ENCODE measurements around the gene PDHX.
"Not testable (repeated sequence)": the region's sequence is repeated elsewhere in the genome, so short reads cannot be mapped to it uniquely, and the experiment has no call there.

The PDHX gene

DNA sequence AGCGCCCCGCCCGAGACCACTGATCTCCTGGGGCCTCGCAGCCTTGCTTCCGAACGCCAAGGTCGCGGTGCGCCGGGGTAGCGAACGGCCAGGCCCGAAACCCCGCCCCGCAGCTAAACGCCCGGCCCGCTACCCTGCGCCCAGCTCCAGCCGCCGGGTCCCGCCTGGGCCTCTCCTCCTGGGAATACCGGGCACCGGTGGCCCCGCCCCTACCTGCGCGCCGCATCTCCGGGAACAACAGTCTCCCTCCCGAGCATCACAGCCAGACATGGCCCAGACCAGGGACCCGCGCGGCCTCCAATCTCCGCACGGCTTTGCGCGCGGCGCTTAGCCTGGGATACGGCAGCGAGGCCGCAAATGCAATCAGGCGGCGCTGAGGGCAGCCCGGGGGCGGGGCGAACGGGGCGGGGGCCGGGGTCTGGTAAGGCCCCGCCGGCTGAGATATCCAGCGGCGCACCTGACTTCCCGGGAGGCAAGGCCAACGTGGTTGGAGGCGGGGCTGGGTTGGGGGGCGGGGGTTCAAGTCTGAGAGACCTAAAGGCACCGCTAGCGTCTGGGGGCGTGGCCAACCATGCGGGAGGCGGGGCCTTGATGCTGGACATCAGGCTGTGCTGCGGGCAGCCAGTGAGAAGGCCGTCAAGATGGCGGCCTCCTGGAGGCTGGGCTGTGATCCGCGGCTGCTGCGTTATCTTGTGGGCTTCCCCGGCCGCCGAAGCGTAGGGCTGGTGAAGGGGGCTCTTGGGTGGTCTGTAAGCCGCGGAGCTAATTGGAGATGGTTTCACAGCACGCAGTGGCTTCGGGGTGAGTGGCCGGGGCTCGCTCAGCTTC, at the start of gene PDHX, which contains the start of gene APIP:
Gene PDHX (plus strand): TSS at position 604 of the 828 bp plus-strand sequence. CDS start 38 bp downstream, at position 642.
Gene APIP (minus strand): TSS at position 365 of the 828 bp plus-strand sequence. CDS start 95 bp downstream, at position 270.
- peak; percentile 99 for DNase-seq

DNA sequence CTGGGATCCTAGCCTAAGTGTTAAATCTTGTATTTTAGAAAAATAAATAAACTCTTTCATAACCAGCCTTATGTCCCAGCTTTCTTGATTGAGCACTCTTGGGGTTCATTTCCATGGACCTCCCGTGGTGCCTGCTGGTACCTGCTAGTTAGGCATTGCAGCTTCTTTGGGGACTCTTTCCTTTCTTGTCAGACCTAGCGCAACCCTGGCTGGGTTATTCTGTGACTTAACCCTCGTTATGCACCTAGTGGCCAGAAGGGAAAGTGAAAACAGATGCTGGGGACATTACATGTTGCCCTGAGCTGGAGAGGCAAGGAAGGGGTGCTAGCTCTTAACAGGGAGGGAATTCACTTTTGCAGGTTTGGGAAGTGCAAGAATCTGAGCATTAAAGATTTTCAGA, 47.0 kb upstream of the PDHX start:
- no peak for DNase-seq

- no peak for DNase-seq
These were observed 45.7 kb upstream of the PDHX start for GRCh38 chr11:34870548-34871196.

GRCh38 chr11:34874202-34874601, 42.2 kb upstream of the PDHX start:
- DNase-seq = no peak

GRCh38 chr11:34877375-34877975, 38.9 kb upstream of the PDHX start:
- no peak for DNase-seq

DNA sequence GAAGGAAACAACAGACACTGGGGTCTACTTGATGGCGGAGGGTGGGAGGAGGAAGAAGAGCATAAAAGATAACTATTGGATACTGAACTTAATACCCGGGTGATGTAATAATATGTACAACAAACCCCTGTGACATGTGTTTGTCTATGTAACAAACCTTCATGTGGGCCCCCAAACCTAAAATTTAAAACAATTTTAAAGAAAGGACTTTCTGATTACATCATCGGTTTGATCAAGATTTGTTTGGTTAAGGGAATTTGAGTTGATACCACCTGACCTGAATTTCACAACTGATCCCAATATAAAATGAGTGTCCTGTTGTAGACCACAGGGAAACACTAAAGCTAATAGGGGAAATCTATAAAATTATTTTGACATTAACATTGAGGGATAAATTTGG, 34.5 kb upstream of the PDHX start:
- no peak for DNase-seq

DNA sequence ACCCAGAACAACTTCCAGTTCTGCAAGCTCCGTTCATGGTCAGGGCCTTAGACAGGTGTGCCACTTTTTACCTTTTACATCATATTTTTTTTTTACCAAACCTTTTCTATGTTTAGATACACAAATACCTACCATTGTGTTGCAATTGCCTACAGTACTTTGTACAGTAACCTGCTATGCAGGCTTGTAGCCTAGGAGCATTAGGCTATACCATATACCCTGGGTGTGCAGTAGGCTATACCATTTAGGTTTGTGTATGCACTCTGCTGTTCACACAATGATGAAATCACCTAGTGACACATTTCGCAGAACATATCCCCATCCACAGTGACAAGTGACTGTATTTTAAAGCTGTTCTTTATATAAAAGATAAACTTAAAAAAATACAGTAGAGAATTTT, 29.8 kb upstream of the PDHX start:
- DNase-seq = no peak

DNA sequence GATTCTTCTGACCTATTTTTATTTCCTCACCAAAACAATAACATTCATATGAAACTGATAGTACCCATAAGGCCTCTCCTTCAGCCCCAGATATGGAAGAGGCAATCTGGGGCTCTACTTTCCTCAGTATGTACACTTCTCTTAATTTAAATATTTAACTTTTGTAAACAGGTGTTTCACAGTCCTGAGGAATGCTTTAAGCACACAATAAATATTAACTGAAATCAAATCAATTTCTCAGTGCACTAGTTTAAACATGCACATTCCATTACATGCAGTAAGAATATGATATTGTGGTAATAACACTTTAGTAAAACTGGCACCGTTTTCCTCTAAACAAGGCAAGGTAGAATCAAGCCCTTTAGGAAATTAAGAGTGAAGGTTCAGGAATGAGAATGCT, 29.2 kb upstream of the PDHX start:
- no peak for DNase-seq

DNA sequence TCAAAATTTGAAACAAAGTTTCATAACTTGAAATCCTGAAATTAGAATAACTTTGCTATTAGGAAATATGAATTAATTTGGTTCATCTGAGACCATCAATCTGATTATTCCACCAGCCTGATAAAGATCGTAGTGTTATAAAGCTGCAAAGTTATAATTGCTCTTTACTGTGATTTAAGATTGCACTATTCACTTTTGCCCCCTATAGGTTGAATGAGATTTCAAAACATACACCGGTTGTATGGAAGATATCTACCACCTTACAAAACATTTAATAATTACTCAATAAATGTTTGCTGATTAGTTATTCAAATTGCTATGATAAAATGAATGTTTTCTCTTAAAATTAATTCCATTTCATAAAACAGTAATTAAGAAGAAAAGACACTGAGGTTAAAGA, 26.3 kb upstream of the PDHX start:
- no peak for DNase-seq

DNA sequence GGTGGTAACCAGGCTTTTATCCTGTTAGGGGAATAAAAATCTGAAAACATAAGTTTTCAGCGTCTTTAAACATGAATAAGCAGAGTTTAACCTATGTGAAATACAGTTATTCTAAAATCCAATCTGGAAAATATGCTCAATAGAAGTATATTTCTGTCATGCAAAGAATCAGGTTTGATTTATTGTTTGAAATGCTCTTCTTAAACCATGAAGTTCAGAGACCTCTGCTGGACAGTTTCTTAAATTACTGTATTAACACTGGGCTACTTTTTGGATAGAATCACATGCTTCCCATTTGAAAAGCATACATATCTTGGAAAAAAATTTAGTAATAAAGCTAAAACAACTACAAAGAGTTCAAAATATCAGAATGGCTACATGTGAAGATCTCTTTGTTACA, 25.6 kb upstream of the PDHX start:
- DNase-seq = no peak

DNA sequence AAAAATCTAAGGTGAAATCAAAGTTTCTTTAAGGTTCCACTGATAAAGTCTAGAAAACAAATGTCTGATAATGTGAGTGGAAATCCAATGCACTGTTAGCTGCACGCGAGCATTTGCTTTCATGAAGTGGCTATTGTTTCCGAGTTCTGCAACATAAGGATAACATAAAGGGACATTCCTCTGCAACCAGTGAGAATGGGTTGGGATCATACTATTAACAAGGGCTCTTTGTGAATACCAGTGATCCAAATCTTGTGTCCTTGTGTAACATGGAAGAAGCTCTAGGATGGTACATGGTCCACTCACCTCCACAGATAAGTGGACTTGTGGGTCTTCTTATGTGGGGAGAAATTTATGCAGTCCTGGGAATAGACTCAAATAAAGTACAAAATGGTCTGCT, 24.8 kb upstream of the PDHX start:
- DNase-seq = no peak

GRCh38 chr11:34893416-34893815, 23.0 kb upstream of the PDHX start:
- no peak for DNase-seq

DNA sequence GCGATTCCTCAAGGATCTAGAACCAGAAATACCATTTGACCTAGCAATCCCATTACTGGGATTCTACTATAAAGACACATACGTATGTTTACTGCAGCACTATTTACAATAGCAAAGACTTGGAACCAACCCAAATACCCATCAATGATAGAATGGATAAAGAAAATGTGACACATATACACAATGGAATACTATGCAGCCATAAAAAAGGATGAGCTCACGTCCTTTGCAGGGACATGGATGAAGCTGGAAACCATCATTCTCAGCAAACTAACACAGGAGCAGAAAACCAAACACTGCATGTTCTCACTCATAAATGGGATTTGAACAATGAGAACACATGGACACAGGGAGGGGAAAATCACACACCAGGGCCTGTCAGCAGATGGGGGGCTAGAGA, 20.2 kb upstream of the PDHX start:
- not testable (repeated sequence) for DNase-seq

DNA sequence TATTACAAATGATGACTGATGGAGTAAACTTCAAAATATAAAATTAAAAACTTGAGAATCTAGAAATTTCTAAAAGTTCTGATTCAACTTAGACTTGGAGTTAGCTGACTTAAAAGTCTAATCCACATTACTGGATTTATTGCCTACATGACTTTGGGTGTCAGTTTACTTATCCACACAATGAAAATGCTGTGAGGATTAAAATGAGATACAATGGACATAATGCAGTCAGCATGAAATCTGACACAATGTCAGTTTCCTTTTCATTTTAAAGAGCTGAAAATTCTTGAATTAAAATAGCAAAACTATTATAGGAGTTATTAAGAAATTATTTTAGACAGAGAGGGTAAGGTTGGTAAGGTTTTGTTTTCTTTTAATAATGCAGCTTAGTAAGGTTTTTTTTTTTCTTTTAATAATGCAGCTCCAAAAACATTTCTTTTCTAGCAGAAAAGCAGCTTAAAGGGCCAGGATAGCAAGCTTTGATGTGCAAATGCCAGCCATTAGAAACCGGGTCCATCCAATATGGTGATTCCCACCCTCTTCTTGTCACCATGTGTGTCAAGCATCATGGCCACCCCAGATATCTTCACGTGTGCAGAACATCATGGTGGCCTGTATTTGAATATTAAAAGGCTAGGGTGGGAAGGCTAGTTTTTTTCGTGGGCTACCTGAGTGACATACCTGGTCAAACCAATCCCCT, 19.1 kb upstream of the PDHX start:
- DNase-seq = no peak

- no peak for DNase-seq
These were observed 17.9 kb upstream of the PDHX start for GRCh38 chr11:34898474-34898873.

DNA sequence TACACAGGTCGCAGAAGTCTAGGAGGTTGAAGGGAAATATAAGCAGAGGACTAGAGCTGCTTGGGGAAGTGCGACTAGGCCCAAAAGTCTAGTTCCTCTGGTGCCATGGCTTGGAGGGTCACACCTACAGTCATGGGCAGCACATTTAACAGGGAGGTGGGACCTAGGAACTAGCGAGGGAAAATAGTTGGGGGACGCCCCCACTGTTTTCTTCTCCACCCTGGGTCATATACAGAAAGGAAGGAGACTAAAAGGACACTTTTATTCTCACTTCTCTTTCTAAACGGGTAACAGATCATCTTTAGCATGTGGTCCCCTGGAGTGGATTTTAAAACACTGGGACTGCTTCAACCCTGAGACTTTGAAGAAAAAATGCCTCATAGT, 16.8 kb upstream of the PDHX start:
- no peak for DNase-seq

- DNase-seq = no peak
These were observed 11.9 kb upstream of the PDHX start for GRCh38 chr11:34904421-34904955.

- no peak for DNase-seq
These were observed 10.8 kb upstream of the PDHX start for GRCh38 chr11:34905666-34906065.

DNA sequence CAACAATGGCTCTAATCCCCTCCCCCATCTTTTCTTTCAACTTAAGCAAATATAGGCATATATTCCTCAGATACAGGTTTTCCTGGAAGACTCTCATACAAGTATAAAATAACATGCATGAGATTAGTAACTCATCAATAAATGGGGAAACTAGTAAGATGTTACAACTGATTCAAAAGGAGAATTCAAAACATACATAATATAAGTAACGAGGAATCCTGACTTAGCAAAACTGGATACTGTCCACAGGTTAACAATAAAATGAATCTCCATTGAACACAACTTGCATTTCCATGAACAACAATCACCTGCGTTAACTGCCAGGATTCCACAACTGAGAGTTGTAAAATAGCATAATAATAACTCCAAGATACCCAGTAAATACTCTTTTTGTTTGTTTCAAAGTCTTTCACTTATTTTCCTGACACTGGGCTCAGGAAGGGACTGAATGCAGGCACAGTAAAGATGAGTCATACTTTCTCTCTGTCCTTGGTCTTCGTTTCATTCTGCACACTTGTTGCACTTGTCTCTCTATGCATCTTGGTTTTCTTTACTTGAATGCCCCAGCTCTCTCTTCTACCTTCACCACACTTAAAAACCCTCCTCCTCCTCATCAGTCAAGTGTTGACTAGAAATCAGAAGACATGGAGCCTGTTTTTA, 8.4 kb upstream of the PDHX start:
- DNase-seq = no peak

DNA sequence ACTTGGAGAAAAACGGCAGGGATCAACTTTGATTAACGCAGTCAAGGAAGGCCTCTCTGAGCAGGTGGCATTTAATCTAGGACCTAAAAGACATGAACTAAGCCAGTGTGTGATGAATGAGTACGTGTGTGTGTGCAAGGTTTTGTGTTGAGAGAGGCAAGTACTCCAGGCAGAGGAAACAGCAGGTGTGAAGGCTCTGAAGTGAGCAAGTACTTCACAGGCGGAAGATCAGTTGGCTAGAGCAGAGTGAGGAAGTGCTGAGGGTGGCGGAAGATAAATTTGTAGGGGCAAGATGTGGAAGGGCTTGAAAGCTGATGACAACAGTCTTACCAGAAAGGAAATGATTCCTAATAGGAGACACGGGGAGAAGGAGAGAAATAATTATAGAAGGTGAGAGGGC, 7.0 kb upstream of the PDHX start:
- no peak for DNase-seq

DNA sequence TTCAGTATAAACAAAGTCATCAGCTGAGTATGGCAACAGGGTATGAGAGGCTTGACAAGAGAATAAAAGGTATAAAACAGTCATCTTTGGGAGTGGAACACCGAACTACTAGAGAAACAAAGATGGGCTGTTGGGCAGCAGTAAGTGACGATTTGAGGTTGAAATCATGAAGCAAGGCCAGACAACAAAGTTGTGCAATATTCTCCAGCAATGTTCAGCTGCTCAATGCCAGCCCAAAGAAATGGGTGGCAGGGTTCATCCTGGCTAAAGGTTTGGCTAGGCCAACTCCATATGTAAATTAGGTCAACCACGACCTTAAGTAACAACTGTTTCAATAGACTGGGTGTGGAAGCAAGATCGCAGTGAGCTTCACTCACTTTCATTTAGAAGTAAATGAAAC, 6.5 kb upstream of the PDHX start:
- DNase-seq = no peak

DNA sequence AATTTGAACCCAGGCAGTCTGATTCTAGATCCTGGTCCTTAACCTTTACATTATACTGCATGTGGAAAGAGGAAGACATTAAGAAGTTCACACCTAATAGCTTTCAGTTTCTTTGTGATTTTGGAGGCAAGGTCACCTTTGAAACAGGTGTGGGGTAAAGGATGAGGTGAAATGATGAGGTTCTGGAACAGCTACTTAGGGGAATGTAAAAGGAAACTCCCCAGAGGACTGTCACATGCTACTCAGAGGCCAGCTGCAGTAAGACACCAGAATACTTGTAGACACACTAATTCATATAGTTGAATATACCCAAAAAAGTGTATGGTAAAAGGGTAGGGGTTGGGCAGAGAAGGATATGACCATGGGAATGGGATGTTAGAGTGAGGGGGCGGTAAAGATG, 5.6 kb upstream of the PDHX start:
- no peak for DNase-seq

- DNase-seq = no peak
These were observed 4.7 kb upstream of the PDHX start for GRCh38 chr11:34911676-34912075.

Data from NK-92 treated with Interleukin-12 subunit alpha and Interleukin-12 subunit beta, amount 100 ng/mL, for 24 hours (cell line).